Heart left ventricle (tissue), 13 donors: ENCODE results near the gene ZMAT3.

Experiments used
- CTCF ChIP-seq, 12 donors: fragments of 200-600 bp; sonication (generic) in 4 of 12; IDR thresholded peaks; one replicate each; pipeline versions ENCODE4 v1.5.0 to v1.8.0; 2018 to 2022; ENCODE audit warnings: antibody characterized with exemption in 12 of 12, mild to moderate bottlenecking in 5 of 12
- POLR2A ChIP-seq, 2 donors: fragments of 450-650 bp; IDR thresholded peaks; one replicate each; pipeline ENCODE4 v1.6.1; 2017; ENCODE audit warnings: antibody characterized with exemption in 2 of 2, mild to moderate bottlenecking in 2 of 2, moderate library complexity in 2 of 2
- donor health status: ischemic (EF 13 %, LVEDD 7.1; RV severe dilation, severe dysfunction).
- donor health status: DM: no; HTN: yes; CAD: no.
- donor health status: DM: no; HTN: no; CAD: no.
- donor health status: ischemic (EF 25% LVEDD 6.9; RV normal size, moderate dysfunction).
- donor health status: ischemic (EF 25% LVEDD 5.7; RV mildly dilated, moderate dysfunction).
- donor health status: ischemic (EF 35%, LVEDD 5.7; RV mildly dilated, moderate dysfunction).
- donor health status: nonischemic (EF 11% LVEDD 7.7; RV severe dilation, severe dysfunction).
- donor health status: DM: yes; HTN: yes; CAD: no.
- donor health status: PGD.
- donor health status: ischemic (EF 29% LVEDD 5.4; RV normal size, mild dysfunction).
- donor health status: nonischemic (EF 23%, LVEDD 6.1; RV moderate dilation, normal function).

GRCh38 chr3:179067291-179067690, 4.3 kb downstream of the ZMAT3 start:
- TF ChIP-seq CTCF (IDR thresholded peaks at IDR 0.05) (no peak), POLR2A (IDR thresholded peaks at IDR 0.05) (no peak)
